Kidney epithelial cell (primary cell): ENCODE results near the gene TIMP2. TPM values are rescaled to one million over a fixed set of nuclear protein-coding genes. Genes with fewer than 3 reads are reported as not detected.
A peak's percentile ranks its signal among the peaks of the same experiment; 100 is the strongest.

ENCODE experiments used
- DNase-seq: peaks from one replicate; pipeline ENCODE4 v3.0.0-alpha.2; 2010; ENCODE audit warnings: low read depth
- H3K27me3 ChIP-seq: 2 replicates; pipeline ENCODE4 v1.6.0; 2011; ENCODE audit warnings: low read length; ENCODE audit not compliant: control insufficient read depth, insufficient read depth
- H3K36me3 ChIP-seq: 2 replicates; pipeline ENCODE4 v1.5.1; 2011; ENCODE audit warnings: low read length; ENCODE audit not compliant: control insufficient read depth, insufficient read depth
- H3K4me3 ChIP-seq: 2 replicates; pipeline ENCODE4 v1.5.1; 2011; ENCODE audit warnings: low read depth, mild to moderate bottlenecking, control low read depth, low read length
- CTCF ChIP-seq: IDR thresholded peaks from 2 replicates; pipeline ENCODE4 v1.5.1; 2011; ENCODE audit warnings: mild to moderate bottlenecking, moderate library complexity, low read length, control low read depth, inconsistent platforms; ENCODE audit not compliant: insufficient read depth, poor library complexity, severe bottlenecking
- total RNA-seq: library from RNA; depleted of rRNA; stranded (reverse); fragments of >200 nt; gene quantifications from 2 replicates; pipeline ENCODE4 v1.2.3, GENCODE V29; 2015

TIMP2 gene
- total RNA-seq, 1 donor from 2014 or later: 130 TPM

GRCh38 chr17:78884148-78884825 is 40.9 kb downstream of the TIMP2 start:
- no peak for DNase-seq
- H3K27me3 ChIP-seq: no peaks in the 10 kb centered on the region
- no peaks in the 10 kb centered on the region for H3K36me3 ChIP-seq
- no peak for TF ChIP-seq CTCF
- H3K4me3 ChIP-seq: no peak overlapping the region

GRCh38 chr17:78883533-78884131 is 41.6 kb downstream of the TIMP2 start:
- DNase-seq: peak; percentile 93
- TF ChIP-seq CTCF: no peak
- Histone ChIP-seq H3K27me3 (no peaks in the 10 kb centered on the region), H3K4me3 (no peak overlapping the region), H3K36me3 (no peaks in the 10 kb centered on the region)

- no peaks in the 10 kb centered on the region for H3K27me3 ChIP-seq
- no peak for TF ChIP-seq CTCF
- no peaks in the 10 kb centered on the region for H3K36me3 ChIP-seq
- no peak overlapping the region for H3K4me3 ChIP-seq
- peak; percentile 57 for DNase-seq
These were observed 42.1 kb downstream of the TIMP2 start for GRCh38 chr17:78883089-78883532.

- TF ChIP-seq CTCF: no peak
- no peak overlapping the region for H3K4me3 ChIP-seq
- no peaks in the 10 kb centered on the region for H3K36me3 ChIP-seq
- no peak for DNase-seq
- no peaks in the 10 kb centered on the region for H3K27me3 ChIP-seq
These were observed 42.6 kb downstream of the TIMP2 start for GRCh38 chr17:78882540-78883088.

- H3K4me3 ChIP-seq: no peak overlapping the region
- peak; percentile 53 for DNase-seq
These were observed 45.5 kb downstream of the TIMP2 start for GRCh38 chr17:78879635-78880186.

More at GRCh38 chr17:78879635-78880186, 45.5 kb downstream of the TIMP2 start:
- H3K27me3 ChIP-seq: no peaks in the 10 kb centered on the region
- H3K36me3 ChIP-seq: no peaks in the 10 kb centered on the region
- TF ChIP-seq CTCF: no peak
